Heart left ventricle (tissue), 16 donors: Measurements from ENCODE around the gene PHLPP1. TPM values are rescaled to one million over a fixed set of nuclear protein-coding genes. Genes with fewer than 3 reads are reported as not detected.

Source experiments
- ATAC-seq, 4 donors: fragments of 200-7000 bp; cut with Tn5 transposase; one replicate each; pipeline ENCODE4 v1.9.1; 2020 to 2022; ENCODE audit warnings: moderate library complexity in 4 of 4, mild to moderate bottlenecking in 3 of 4, moderate number of reproducible peaks in 1 of 4
- DNase-seq, 5 donors: peaks; one replicate each; pipeline ENCODE4 v3.0.0-alpha.2; 2020
- H3K27ac ChIP-seq, 12 donors: fragments of 200-600 bp; sonication (generic) in 4 of 12; one replicate each; pipeline versions ENCODE4 v1.5.0 to v1.8.0; 2016 to 2022; ENCODE audit warnings: mild to moderate bottlenecking in 2 of 12
- H3K27me3 ChIP-seq, 9 donors: fragments of 200-600 bp; sonication (generic) in 2 of 9; one replicate each; pipeline versions ENCODE4 v1.5.1 to v1.8.0; 2016 to 2022; ENCODE audit warnings: mild to moderate bottlenecking in 3 of 9
- H3K36me3 ChIP-seq, 9 donors: fragments of 200-600 bp; sonication (generic) in 2 of 9; one replicate each; pipeline versions ENCODE4 v1.5.0 to v1.8.0; 2018 to 2022; ENCODE audit warnings: mild to moderate bottlenecking in 2 of 9
- H3K4me1 ChIP-seq, 12 donors: fragments of 200-600 bp; sonication (generic) in 4 of 12; one replicate each; pipeline versions ENCODE4 v1.5.0 to v1.8.0; 2016 to 2022; ENCODE audit warnings: mild to moderate bottlenecking in 3 of 12
- H3K4me3 ChIP-seq, 12 donors: fragments of 200-600 bp; sonication (generic) in 4 of 12; one replicate each; pipeline versions ENCODE4 v1.5.0 to v1.8.0; 2017 to 2022; ENCODE audit warnings: mild to moderate bottlenecking in 9 of 12, moderate library complexity in 4 of 12
- H3K9me3 ChIP-seq, 12 donors: fragments of 200-600 bp; sonication (generic) in 4 of 12; one replicate each; pipeline versions ENCODE4 v1.5.0 to v1.8.0; 2016 to 2022; ENCODE audit warnings: mild to moderate bottlenecking in 1 of 12
- POLR2A ChIP-seq, 2 donors: fragments of 450-650 bp; IDR thresholded peaks; one replicate each; pipeline ENCODE4 v1.6.1; 2017; ENCODE audit warnings: antibody characterized with exemption in 2 of 2, mild to moderate bottlenecking in 2 of 2, moderate library complexity in 2 of 2
- WGBS, 4 donors: extraction: QIAGEN DNeasy Blood & Tissue Kit in 2 of 4; methylation state at CpG; one replicate each; pipeline versions ENCODE4 v1.1.5 to v1.1.7; 2013 to 2018; 5-methylcytosine and 5-hydroxymethylcytosine counted together
- intact Hi-C, 10 donors: fragments of 100-400 bp; cut with DNase I; formaldehyde crosslinking; loops; one replicate each; pipeline versions ENCODE4 v1.11.1 to v1.14.2; 2022
- polyA plus RNA-seq, 2 donors: library from polyadenylated mRNA; stranded (reverse); fragments of 200-250 nt; gene quantifications; one replicate each; pipeline ENCODE4 v1.2.3, GENCODE V29; 2013
- total RNA-seq, 9 donors: library from RNA; depleted of rRNA in 2 of 9; stranded (reverse); fragments of >200 nt in 2 of 9; fragmentation: NEBNext Ultra II Directional in 3 of 9; extraction: Animal tissue kit (Norgen Biotek cat#: 25700) in 3 of 9; gene quantifications; one replicate each; pipeline versions ENCODE4 v1.1.0 to v1.2.4, GENCODE V29; 2016 to 2023
- TF ChIP-seq, protein P1 (sequence below), 12 donors: fragments of 200-600 bp; sonication (generic) in 4 of 12; IDR thresholded peaks; one replicate each; pipeline versions ENCODE4 v1.5.0 to v1.8.0; 2018 to 2022; ENCODE audit warnings: antibody characterized with exemption in 12 of 12, mild to moderate bottlenecking in 5 of 12
- donor health status: ischemic (EF 13 %, LVEDD 7.1; RV severe dilation, severe dysfunction).
- donor health status: healthy with polysubstance abuse.
- donor health status: DM: no; HTN: yes; CAD: no.
- donor health status: DM: no; HTN: no; CAD: no.
- donor health status: ischemic (EF 25% LVEDD 6.9; RV normal size, moderate dysfunction).
- donor health status: ischemic (EF 25% LVEDD 5.7; RV mildly dilated, moderate dysfunction).
- donor health status: healthy.
- donor health status: DM: yes; HTN: yes; CAD: no.
- donor health status: ischemic (EF 35%, LVEDD 5.7; RV mildly dilated, moderate dysfunction).
- donor health status: nonischemic (EF 11% LVEDD 7.7; RV severe dilation, severe dysfunction).
- donor health status: DM: yes; HTN: yes; CAD: no.
- donor health status: PGD.
- donor health status: ischemic (EF 29% LVEDD 5.4; RV normal size, mild dysfunction).
- donor health status: nonischemic (EF 23%, LVEDD 6.1; RV moderate dilation, normal function).

Gene PHLPP1
- total and polyA plus RNA-seq, 11 donors, result 1.7 to 11.1 (median 6.2) TPM

DNA sequence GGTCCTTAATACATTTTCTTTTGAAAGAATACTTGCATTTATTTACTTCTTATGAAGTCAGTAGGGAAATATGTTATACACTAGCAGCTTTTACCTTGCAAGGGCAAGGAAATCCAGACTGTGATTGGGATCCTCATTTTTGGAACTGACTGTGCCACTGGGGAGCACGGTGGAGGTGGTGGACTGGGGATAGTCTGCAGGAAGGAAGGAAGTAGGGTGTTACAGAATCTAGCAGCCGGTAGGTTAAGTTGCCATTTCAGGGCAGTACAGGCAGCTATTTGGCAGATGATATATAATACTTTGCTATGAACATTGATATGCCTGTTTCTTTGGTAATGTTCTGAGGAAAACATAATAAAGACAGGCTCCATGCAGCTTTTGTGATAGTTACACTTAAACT, 238.3 kb downstream of the PHLPP1 start:
- WGBS, 4 donors, result 32 to 59% (median 46%) methylated on average over 2 of the region's 2 CpGs
- Histone ChIP-seq H3K4me3 (no peak overlapping the region), H3K9me3 (no peaks in the 10 kb centered on the region), H3K4me1 (peaks cover 0 to 20% (median 6%) of the 10 kb centered on the region in 12 donors), H3K27me3 (no peaks in the 10 kb centered on the region), H3K27ac (peak overlapping the region in 1 of 12 donors; percentile 6), H3K36me3 (peaks cover 0 to 5% (median under 1%) of the 10 kb centered on the region in 9 donors)
- DNase-seq (no peak), ATAC-seq (no peak)
- TF ChIP-seq POLR2A (IDR thresholded peaks at IDR 0.05), result no peak
- TF ChIP-seq, protein P1, sequence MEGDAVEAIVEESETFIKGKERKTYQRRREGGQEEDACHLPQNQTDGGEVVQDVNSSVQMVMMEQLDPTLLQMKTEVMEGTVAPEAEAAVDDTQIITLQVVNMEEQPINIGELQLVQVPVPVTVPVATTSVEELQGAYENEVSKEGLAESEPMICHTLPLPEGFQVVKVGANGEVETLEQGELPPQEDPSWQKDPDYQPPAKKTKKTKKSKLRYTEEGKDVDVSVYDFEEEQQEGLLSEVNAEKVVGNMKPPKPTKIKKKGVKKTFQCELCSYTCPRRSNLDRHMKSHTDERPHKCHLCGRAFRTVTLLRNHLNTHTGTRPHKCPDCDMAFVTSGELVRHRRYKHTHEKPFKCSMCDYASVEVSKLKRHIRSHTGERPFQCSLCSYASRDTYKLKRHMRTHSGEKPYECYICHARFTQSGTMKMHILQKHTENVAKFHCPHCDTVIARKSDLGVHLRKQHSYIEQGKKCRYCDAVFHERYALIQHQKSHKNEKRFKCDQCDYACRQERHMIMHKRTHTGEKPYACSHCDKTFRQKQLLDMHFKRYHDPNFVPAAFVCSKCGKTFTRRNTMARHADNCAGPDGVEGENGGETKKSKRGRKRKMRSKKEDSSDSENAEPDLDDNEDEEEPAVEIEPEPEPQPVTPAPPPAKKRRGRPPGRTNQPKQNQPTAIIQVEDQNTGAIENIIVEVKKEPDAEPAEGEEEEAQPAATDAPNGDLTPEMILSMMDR (IDR thresholded peaks at IDR 0.05), result no peak
- intact Hi-C loops, result loop anchor here in 3 of 10 donors (10.0 kb wide), 3 partner anchors 139 to 369 kb away; partner anchors contain the start of gene PHLPP1 (in 1 of the 3)

DNA sequence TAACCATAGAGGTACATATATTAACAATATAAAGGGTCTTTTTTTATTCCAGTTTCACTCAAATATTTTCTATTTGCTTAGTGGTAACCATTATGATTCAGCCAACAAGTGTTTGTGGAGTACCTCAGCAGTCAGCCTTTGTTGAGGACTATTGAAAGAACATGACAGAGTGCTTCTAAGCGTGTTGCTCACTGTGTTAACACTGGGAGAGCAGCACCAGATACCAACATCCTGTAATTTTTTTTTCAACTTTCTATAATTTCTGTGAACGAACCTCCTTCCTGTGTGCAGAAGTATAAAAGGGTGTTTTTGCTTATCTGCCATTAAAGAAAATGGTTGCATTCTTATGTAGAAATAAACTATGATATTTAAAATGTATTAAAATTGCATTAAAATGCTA, 239.0 kb downstream of the PHLPP1 start:
- Histone ChIP-seq H3K36me3 (peaks cover 0 to 9% (median 4%) of the 10 kb centered on the region in 9 donors), H3K4me3 (no peak overlapping the region), H3K9me3 (no peaks in the 10 kb centered on the region), H3K4me1 (peaks cover 0 to 20% (median 6%) of the 10 kb centered on the region in 12 donors), H3K27me3 (no peaks in the 10 kb centered on the region), H3K27ac (peak overlapping the region in 1 of 12 donors; percentile 6)
- 63 to 75% (median 68%) methylated on average over 2 of the region's 2 CpGs for WGBS, 4 donors
- no peak for DNase-seq
- intact Hi-C loops, result loop anchor here in 3 of 10 donors (10.0 kb wide), 3 partner anchors 140 to 370 kb away; partner anchors contain the start of gene PHLPP1 (in 1 of the 3)
- no peak for ATAC-seq
- TF ChIP-seq, protein P1 (IDR thresholded peaks at IDR 0.05), result no peak
- TF ChIP-seq POLR2A (IDR thresholded peaks at IDR 0.05), result no peak

DNA sequence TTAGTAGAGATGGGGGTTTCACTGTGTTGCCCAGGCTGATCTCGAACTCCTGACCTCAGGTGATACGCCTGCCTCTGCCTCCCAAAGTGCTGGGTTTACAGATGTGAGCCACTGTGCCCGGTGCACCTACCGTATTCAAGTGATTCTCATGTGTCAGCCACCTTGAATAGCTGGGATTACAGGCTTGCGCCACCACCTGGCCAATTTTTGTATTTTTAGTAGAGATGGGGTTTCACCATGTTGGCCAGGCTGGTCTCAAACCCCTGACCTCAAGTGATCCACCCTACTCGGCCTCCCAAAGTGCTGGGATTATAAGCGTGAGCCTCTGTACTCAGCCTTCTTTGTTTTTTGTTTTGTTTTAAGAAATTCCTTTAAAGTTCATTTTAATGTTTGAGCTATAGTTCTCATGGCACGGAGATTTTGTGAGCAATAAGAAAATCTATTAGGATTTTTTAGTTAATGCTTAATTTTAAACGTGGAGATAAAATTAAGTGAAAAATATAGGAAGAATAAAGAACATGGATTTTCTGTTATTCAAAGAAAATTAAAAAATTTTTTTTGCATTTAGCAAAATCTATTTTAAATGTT, 242.6 kb downstream of the PHLPP1 start:
- intact Hi-C loops, result loop anchor here in 7 of 10 donors (2.0 to 10.0 kb wide), 5 partner anchors 143 to 373 kb away; partner anchors contain the start of gene PHLPP1 (in 6 of the 7)
- no peaks in the 10 kb centered on the region for H3K9me3 ChIP-seq
- H3K4me3 ChIP-seq, result no peak overlapping the region
- DNase-seq, result peak in 3 of 5 donors; percentile 28 to 40 (median 34)
- peak in 3 of 4 donors; percentile 45 to 65 (median 58) for ATAC-seq
- no peaks in the 10 kb centered on the region for H3K27me3 ChIP-seq
- no peak overlapping the region for H3K27ac ChIP-seq
- H3K4me1 ChIP-seq, result peaks cover 0 to 15% (median 6%) of the 10 kb centered on the region in 12 donors
- peaks cover 0 to 15% (median 4%) of the 10 kb centered on the region in 9 donors for H3K36me3 ChIP-seq
- TF ChIP-seq, protein P1 (IDR thresholded peaks at IDR 0.05), result peak; percentile 24 to 62 (median 49)
- TF ChIP-seq POLR2A (IDR thresholded peaks at IDR 0.05), result no peak
- WGBS, 4 donors, result 72 to 77% (median 75%) methylated on average over 9 of the region's 9 CpGs

DNA sequence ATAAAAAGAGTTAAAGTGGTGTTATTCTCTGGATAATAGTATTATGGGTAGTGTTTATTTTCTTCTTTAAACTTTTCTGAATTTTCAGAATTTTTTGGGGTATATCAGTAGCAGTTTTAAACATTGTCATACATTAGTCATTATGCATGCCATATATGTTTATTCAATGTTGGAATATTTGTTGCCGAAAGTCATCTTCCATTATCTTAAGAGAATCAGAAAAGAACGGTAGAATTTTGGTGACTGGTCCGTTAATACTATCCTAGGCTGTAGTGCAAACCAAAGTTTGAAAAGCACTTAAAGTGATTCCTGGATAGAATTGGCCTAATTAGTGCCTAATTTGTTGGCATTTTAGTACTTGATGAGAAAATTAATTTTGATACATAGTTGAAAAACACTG, 244.1 kb downstream of the PHLPP1 start:
- Histone ChIP-seq H3K4me1 (peaks cover 0 to 3% (median 0%) of the 10 kb centered on the region in 12 donors), H3K27me3 (no peaks in the 10 kb centered on the region), H3K36me3 (peaks cover 0 to 30% (median 14%) of the 10 kb centered on the region in 9 donors), H3K27ac (no peak overlapping the region), H3K4me3 (no peak overlapping the region), H3K9me3 (no peaks in the 10 kb centered on the region)
- WGBS, 4 donors, result 95 to 99% (median 96%) methylated on average over 3 of the region's 3 CpGs
- TF ChIP-seq, protein P1 (IDR thresholded peaks at IDR 0.05), result no peak
- no peak for TF ChIP-seq POLR2A (IDR thresholded peaks at IDR 0.05)
- ATAC-seq (no peak), DNase-seq (no peak)
- intact Hi-C loops, result loop anchor here in 7 of 10 donors (2.0 to 10.0 kb wide), 5 partner anchors 145 to 375 kb away; partner anchors contain the start of gene PHLPP1 (in 6 of the 7)
